SJCRH30 (cell line): ENCODE data around the gene LARP6. TPM values are rescaled to one million over a fixed set of nuclear protein-coding genes. Genes with fewer than 3 reads are reported as not detected.
"Not testable (repeated sequence)": the region's sequence is repeated elsewhere in the genome, so short reads cannot be mapped to it uniquely, and the experiment has no call there.

Experiments used
- DNase-seq, 2 experiments: peaks; one replicate each; pipeline ENCODE4 v3.0.0-alpha.2; 2015 to 2020
- H3K27ac ChIP-seq: fragments of 250-450 bp; sonication (Bioruptor Pico); 2 replicates; pipeline ENCODE4 v1.5.1; 2020; ENCODE audit warnings: mild to moderate bottlenecking, moderate library complexity
- H3K27me3 ChIP-seq: fragments of 250-450 bp; sonication (Bioruptor Pico); 2 replicates; pipeline ENCODE4 v1.5.1; 2020; ENCODE audit warnings: mild to moderate bottlenecking, moderate library complexity
- H3K36me3 ChIP-seq: fragments of 250-450 bp; sonication (Bioruptor Pico); 2 replicates; pipeline ENCODE4 v1.5.1; 2020; ENCODE audit warnings: mild to moderate bottlenecking, moderate library complexity
- H3K4me1 ChIP-seq: fragments of 250-450 bp; sonication (Bioruptor Pico); 2 replicates; pipeline ENCODE4 v1.5.1; 2020; ENCODE audit warnings: mild to moderate bottlenecking, moderate library complexity
- H3K4me3 ChIP-seq: fragments of 250-450 bp; sonication (Bioruptor Pico); 2 replicates; pipeline ENCODE4 v1.5.1; 2020; ENCODE audit warnings: mild to moderate bottlenecking, moderate library complexity
- H3K9me3 ChIP-seq: fragments of 250-450 bp; sonication (Bioruptor Pico); replicated peaks from 2 replicates; pipeline ENCODE4 v1.5.1; 2020; ENCODE audit warnings: mild to moderate bottlenecking, moderate library complexity
- total RNA-seq: library from RNA; depleted of rRNA; stranded (reverse); fragments of >200 nt; shearing (Covaris generic); gene quantifications from 2 replicates; pipeline ENCODE4 v1.2.3, GENCODE V29; 2014; rRNA removed

LARP6 gene
- 54.8 and 61.2 TPM in 2 replicates for total RNA-seq

DNA sequence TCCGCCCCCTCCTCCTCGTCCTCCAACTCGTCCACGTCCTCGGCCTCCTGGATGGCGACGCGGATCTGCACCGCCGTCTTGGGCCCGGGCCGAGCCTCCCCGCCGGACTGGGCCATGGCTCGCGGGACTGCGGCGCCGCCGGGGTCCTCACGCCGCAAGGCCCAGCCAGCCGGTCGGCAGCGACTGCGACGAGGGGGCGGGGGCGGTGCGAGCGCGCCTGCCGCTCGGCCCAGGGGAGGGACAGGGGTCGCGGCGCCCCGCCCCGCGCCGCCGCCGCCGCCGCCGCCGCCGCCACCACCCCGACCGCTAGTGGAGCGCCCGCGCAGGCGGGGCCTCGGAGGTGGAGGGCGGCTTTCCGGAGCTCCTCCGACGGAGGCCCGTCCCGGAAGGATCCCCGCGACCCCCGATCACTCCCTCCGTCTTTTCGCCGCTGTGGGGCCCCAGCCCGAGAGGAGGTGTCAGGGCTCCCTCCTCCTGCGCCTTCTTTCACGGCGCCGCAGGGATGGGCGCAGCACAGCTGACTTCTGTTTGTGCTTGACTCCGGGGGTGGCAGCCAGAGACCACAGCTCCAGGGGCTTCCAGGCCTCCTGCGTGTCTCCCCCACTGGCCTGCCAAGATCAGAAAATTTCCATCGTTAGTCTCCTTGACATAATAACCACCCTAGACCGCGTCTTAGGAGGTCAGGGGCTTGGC is at the start of gene LARP6:
LARP6 (minus strand) TSS at position 185 of the 693 bp plus-strand sequence; CDS start at position 116, 69 bp downstream.
- Histone ChIP-seq H3K4me1 (peaks cover 13% of the 10 kb centered on the region), H3K27me3 (no peaks in the 10 kb centered on the region)
- peak; percentile 78 to 85 for DNase-seq

DNA sequence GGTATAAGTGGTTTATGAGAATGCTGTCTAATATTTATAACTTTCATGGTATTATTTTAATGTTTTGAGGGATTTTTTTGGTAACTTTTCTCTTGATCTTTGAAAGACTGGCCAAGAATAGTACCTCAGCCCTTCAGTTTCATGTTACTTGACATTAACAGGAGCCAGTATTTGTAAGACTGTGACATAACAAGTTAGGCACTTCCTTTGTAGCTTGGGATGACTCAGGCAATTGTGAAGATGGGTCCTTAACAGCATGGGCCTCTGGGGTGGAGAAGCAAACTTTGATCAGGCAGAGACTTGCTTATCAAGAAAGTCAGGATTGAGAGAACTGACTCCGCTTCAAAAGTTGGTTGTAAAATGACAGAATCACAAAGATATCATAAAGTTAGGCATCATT is 48.1 kb upstream of the LARP6 start:
- no peaks in the 10 kb centered on the region for H3K27me3 ChIP-seq
- H3K9me3 ChIP-seq: 0 out of 2 replicates have a peak, but pooled peaks cover under 1% of the 10 kb centered on the region
- no peak overlapping the region for H3K4me3 ChIP-seq
- DNase-seq: peak in 1 of 2 experiments; percentile 5
- H3K27ac ChIP-seq: no peak overlapping the region
- peaks cover 5% of the 10 kb centered on the region; the same call in 1 of the 2 replicates for H3K4me1 ChIP-seq
- peaks cover 2% of the 10 kb centered on the region for H3K36me3 ChIP-seq

More for the DNA sequence above, at the start of gene LARP6:
- peak within 1 kb of the TSS; percentile 96 for H3K4me3 ChIP-seq
- H3K9me3 ChIP-seq: no peaks in the 10 kb centered on the region
- peak within 1 kb of the TSS; percentile 51 for H3K27ac ChIP-seq
- H3K36me3 ChIP-seq: peaks cover 12% of the 10 kb centered on the region; the same call in 1 of the 2 replicates

DNA sequence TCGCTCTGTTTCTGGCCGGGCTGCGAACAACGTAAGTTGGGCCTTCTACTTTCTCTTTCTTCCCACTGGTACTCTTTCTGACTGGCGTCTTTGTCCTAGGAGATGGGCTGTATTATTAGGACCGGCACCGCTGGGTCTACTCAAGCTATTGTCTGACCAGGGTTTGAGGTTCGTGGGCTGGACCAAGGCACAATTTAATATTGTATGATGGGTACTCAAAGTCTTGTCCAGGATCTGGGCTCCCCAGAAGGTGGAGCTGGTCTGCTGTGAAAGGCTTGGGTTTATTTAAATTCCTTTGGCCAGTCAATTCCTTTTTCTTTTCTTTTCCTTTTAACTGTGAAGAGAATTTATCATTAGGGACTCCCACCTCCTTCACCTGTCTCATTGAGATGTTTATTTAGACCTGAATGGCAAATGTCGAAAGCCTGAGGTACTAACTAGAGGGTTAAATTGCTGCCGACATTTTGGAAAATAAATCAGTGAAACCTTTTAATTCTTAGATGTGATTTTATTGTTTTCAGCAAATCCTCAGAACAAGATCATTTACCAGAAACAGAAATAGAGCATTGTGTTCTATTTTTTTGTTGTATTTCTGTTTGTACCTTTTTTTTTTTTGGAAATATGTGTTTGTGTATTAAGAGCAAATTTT is 39.1 kb upstream of the LARP6 start:
- Histone ChIP-seq H3K9me3 (no peaks in the 10 kb centered on the region), H3K27ac (peak overlapping the region; percentile 70), H3K4me1 (no peaks in the 10 kb centered on the region; the same call in 1 of the 2 replicates), H3K4me3 (peak overlapping the region; percentile 93), H3K27me3 (no peaks in the 10 kb centered on the region), H3K36me3 (no peaks in the 10 kb centered on the region; the same call in 1 of the 2 replicates)
- peak; percentile 59 to 71 for DNase-seq

- peak within 1 kb of the TSS; percentile 93 for H3K4me3 ChIP-seq
- no peaks in the 10 kb centered on the region; the same call in 1 of the 2 replicates for H3K36me3 ChIP-seq
- DNase-seq: peak; percentile 98
- no peaks in the 10 kb centered on the region; the same call in 1 of the 2 replicates for H3K4me1 ChIP-seq
- H3K27me3 ChIP-seq: no peaks in the 10 kb centered on the region
- peak within 1 kb of the TSS; percentile 70 for H3K27ac ChIP-seq
- no peaks in the 10 kb centered on the region for H3K9me3 ChIP-seq
Observed at GRCh38 chr15:70892002-70892911, 38.3 kb upstream of the LARP6 start, which contains the start of the genes LRRC49 and THAP10. LRRC49 (plus strand) TSS chr15:70892826; CDS start chr15:70892895, 69 bp downstream. THAP10 (minus strand) TSS chr15:70892433; CDS start chr15:70892272, 161 bp downstream.

- Histone ChIP-seq H3K27ac (no peak overlapping the region), H3K27me3 (no peaks in the 10 kb centered on the region), H3K4me3 (no peak overlapping the region), H3K4me1 (no peaks in the 10 kb centered on the region), H3K9me3 (no peaks in the 10 kb centered on the region), H3K36me3 (no peaks in the 10 kb centered on the region; the same call in 1 of the 2 replicates)
- no peak for DNase-seq
Observed at GRCh38 chr15:70882361-70882760, 28.4 kb upstream of the LARP6 start.

DNA sequence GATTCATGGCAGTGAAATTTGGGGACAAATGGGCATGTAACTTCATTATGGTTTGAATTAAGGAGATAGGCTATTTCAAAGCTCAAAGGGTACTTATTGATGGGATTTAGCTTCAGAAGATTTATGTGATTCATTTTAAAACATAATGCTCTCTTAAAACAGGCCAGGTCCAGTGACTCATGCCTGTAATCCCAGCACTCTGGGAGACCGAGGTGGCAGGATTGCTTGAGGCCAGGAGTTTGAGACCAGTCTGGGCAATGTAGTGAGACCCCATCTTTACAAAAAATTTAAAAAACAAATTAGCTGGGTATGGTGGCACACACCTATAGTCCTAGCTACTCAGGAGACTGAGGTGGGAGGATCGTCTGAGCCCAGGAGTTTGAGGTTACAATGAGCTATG is 26.8 kb upstream of the LARP6 start:
- H3K27ac ChIP-seq: no peak overlapping the region
- DNase-seq: no peak
- H3K4me1 ChIP-seq: no peaks in the 10 kb centered on the region
- no peaks in the 10 kb centered on the region for H3K27me3 ChIP-seq
- no peaks in the 10 kb centered on the region for H3K36me3 ChIP-seq
- H3K9me3 ChIP-seq: no peaks in the 10 kb centered on the region
- no peak overlapping the region for H3K4me3 ChIP-seq

GRCh38 chr15:70879401-70879800 is 25.4 kb upstream of the LARP6 start:
- no peak for DNase-seq
- Histone ChIP-seq H3K27me3 (no peaks in the 10 kb centered on the region), H3K36me3 (no peaks in the 10 kb centered on the region), H3K4me1 (no peaks in the 10 kb centered on the region), H3K27ac (no peak overlapping the region), H3K9me3 (no peaks in the 10 kb centered on the region), H3K4me3 (no peak overlapping the region)

GRCh38 chr15:70876683-70877082 is 22.7 kb upstream of the LARP6 start:
- no peaks in the 10 kb centered on the region for H3K4me1 ChIP-seq
- no peak for DNase-seq
- no peak overlapping the region for H3K4me3 ChIP-seq
- no peaks in the 10 kb centered on the region for H3K36me3 ChIP-seq
- no peaks in the 10 kb centered on the region for H3K9me3 ChIP-seq
- H3K27me3 ChIP-seq: no peaks in the 10 kb centered on the region
- no peak overlapping the region for H3K27ac ChIP-seq

GRCh38 chr15:70876011-70876410 is 22.1 kb upstream of the LARP6 start:
- no peaks in the 10 kb centered on the region for H3K36me3 ChIP-seq
- DNase-seq: no peak
- H3K4me1 ChIP-seq: no peaks in the 10 kb centered on the region
- no peaks in the 10 kb centered on the region for H3K9me3 ChIP-seq
- H3K4me3 ChIP-seq: no peak overlapping the region
- no peak overlapping the region for H3K27ac ChIP-seq
- H3K27me3 ChIP-seq: no peaks in the 10 kb centered on the region

DNA sequence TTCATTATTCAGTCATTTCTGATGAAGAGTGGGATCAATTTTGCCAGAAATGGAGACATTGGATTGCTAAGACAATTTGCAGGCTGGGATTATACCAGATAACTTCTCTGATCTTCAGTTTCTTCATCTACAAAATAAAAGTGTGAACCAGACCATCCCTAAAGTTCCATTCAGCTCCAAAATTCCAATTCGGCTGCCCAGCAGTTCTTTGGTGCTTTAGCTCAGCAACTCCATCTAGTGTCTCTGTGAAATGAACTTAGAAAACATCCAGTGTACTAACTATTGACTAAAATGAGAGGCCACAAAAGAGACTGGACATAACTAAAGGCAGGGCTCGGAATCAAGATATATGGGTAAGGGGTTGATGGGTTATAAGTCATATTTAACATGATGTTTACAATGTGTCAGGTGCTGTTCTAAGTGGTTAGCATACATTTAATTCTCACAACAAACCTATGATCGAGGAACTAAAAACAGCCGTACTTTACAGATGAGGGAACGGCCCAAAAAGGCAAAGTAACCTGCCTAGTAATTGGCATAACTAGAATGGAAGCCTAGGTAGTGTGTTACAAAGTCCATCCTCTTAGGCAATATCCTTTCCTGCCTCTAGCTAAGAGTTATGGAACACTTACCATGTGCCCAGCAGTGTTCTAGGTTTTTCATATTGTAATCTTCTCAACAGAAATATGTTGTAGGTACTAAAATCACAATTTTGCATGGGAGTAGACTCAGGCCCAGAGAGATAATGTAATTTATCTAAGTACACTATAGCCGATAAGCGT is 21.2 kb upstream of the LARP6 start:
- Histone ChIP-seq H3K36me3 (no peaks in the 10 kb centered on the region), H3K27ac (no peak overlapping the region), H3K9me3 (no peaks in the 10 kb centered on the region), H3K4me1 (peaks cover 4% of the 10 kb centered on the region), H3K27me3 (no peaks in the 10 kb centered on the region), H3K4me3 (no peak overlapping the region)
- DNase-seq: peak in 1 of 2 experiments; percentile 48

DNA sequence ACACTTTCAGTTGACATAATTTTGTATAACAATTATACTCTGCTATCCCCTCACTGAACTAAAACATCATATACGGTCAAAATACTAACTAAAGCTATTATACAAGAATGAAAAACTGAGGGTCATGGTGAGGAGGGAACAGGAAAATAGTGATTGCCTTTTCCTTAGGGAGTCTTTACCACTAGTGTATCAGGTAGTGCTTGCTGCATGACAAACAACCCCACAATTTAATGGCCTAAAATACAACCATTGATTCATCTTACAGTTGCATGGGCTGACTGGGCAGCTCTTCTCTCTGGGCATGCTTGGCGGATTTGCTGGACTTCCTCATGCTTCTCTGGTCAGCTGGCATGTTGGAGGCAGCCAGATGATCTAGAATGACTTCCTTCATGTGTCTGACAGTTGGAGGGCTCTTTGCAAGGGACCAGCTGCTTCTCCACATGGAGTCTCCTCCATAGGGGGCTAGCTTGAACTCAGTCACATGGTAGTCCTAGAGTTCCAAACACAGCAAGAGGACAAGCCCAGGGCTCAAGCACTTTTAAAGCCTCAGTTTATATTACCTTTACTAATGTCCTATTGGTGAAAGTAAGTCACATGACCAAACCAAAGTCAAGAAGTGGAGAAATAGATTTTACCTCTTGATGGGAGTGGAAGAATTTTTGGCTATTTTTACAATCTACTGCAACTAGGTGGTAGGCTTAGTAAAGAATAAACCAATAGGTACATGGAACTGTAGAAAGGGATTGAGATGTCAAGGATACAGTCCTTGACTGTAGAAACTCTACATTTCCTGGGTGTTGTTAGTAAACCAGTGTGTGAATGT is 19.5 kb upstream of the LARP6 start:
- no peak for DNase-seq
- H3K4me3 ChIP-seq: no peak overlapping the region
- H3K27ac ChIP-seq: no peak overlapping the region
- H3K9me3 ChIP-seq: no peaks in the 10 kb centered on the region
- no peaks in the 10 kb centered on the region for H3K27me3 ChIP-seq
- H3K4me1 ChIP-seq: peaks cover 15% of the 10 kb centered on the region
- no peaks in the 10 kb centered on the region for H3K36me3 ChIP-seq

DNA sequence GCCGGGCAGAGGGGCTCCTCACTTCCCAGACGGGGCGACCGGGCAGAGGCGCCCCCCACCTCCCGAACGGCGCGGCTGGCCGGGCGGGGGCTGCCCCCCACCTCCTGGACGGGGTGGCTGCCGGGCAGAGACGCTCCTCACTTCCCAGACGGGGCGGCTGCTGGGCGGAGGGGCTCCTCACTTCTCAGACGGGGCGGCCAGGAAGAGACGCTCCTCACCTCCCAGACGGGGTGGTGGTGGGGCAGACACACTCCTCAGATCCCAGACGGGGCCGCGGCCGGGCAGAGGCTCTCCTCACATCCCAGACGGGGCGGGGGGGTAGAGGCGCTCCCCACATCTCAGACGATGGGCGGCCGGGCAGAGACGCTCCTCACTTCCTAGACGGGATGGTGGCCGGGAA is 17.5 kb upstream of the LARP6 start:
- H3K4me1 ChIP-seq: peaks cover 25% of the 10 kb centered on the region
- H3K4me3 ChIP-seq, H3K27me3 ChIP-seq, DNase-seq, H3K9me3 ChIP-seq, H3K36me3 ChIP-seq, H3K27ac ChIP-seq: not testable (repeated sequence)

DNA sequence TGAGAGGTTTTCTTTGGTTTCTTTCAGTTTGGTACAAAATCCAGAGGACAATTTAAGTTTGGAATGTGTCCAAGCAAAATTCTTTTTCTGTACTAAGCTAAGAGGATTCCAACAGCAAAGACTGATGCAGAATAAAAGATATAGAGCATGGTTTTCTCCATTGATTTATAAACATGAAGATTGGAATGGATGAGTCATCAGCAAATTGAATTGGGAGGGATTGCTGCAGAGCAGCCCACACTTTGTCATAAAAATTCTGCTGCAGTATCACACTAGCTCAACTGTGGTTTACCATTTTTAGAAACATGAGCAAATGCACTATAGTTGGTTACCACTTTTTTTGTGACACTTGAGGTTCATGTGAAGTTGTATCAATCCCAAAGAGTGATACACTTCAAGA is 16.1 kb upstream of the LARP6 start:
- no peaks in the 10 kb centered on the region for H3K9me3 ChIP-seq
- H3K27me3 ChIP-seq: no peaks in the 10 kb centered on the region
- no peak overlapping the region; the same call in 1 of the 2 replicates for H3K27ac ChIP-seq
- H3K4me1 ChIP-seq: peaks cover 25% of the 10 kb centered on the region
- H3K4me3 ChIP-seq: no peak overlapping the region
- no peaks in the 10 kb centered on the region for H3K36me3 ChIP-seq
- DNase-seq: peak in 1 of 2 experiments; percentile 37
